GM12873 (cell line): Measurements from ENCODE around the gene NOTCH4.

Experiments used
- CTCF ChIP-seq: IDR thresholded peaks from 2 replicates; pipeline ENCODE4 v1.5.1; 2012; ENCODE audit warnings: low read depth, mild to moderate bottlenecking, moderate library complexity, low read length, control low read depth; ENCODE audit not compliant: insufficient read depth; ENCODE audit errors: missing control alignments

NOTCH4 gene

GRCh38 chr6:32249262-32249661 lies 25.4 kb upstream of the NOTCH4 start:
- no peak for TF ChIP-seq CTCF

DNA sequence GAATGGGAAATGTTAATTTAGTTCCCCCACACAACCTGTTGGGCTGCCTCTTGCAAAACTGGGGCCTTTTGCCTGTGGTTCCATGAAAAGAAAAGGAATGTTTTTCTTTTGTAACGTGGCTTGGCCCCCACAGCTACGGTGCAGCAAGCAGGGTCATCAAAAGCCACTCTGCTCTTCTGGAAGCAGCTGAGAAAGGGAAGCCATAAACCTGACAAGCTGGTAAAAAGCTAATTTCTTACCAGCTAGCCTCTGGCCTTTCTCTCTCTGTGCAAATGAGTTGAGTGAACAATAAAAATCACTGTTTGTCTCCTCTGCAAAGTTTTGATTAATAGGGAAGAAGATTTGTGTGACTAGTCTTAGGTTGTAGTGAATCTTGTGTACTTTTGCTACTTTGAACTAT lies 23.5 kb upstream of the NOTCH4 start:
- TF ChIP-seq CTCF, result no peak

DNA sequence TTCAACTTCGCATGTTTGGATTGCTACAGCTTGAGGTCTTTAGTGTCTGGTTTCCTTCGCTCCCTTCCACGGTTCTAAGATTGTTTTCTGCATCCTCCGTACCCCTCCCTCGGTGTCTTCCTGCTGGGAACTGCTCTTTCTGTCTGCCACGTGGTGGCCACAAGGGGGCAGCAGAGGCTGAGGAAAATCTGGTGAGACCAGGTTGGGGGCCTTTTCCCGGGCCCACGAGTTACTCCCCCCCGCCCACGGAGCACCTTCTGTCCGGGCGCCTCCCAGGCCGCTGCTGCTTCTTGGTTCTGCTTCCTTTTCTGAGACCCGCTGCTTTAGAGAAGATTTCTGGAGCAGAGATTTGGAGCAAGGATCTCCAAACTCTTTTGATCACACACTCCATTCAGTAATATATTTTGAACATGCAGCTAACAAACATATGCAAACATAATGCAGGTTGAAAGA lies 21.1 kb upstream of the NOTCH4 start:
- TF ChIP-seq CTCF, result peak; percentile 87

DNA sequence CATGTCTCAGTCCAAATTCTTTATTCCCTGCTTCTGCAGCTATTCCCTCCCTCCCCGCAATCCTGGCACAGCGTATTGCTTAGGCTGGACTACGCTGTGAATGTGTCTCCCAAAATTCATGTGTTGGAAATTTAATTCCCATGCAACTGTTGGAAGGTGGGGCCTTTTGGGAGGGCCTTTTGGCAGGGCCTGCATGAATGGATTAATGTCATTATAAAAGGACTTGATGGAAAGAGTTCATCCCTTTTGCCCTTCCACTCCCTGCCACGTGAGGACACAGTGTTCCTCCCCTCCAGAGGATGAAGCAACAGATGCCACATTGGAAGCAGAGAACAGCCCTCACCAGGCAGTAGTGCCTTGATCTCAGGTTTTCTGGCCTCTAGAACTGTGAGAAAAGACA lies 20.4 kb upstream of the NOTCH4 start:
- TF ChIP-seq CTCF, result no peak

DNA sequence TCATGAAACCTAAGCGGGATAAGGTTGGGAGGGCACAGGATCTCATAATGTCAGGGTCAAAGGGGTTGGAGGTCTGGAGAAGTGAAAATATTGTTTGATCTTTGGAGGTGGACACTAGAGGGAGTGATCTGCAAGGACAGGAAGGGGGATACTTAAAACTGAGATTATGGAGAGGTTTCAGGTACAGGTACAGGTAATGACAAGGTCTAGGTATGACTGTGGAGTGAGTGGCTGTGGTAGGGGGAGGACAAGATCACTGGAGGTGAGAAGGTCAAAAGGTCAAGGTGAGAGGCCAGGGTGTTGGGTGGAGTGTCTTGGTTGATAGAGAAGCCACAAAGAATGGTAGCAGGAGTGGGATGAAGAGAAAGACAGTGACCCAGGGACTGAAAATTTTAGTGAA lies 16.8 kb upstream of the NOTCH4 start:
- TF ChIP-seq CTCF, result peak; percentile 13

DNA sequence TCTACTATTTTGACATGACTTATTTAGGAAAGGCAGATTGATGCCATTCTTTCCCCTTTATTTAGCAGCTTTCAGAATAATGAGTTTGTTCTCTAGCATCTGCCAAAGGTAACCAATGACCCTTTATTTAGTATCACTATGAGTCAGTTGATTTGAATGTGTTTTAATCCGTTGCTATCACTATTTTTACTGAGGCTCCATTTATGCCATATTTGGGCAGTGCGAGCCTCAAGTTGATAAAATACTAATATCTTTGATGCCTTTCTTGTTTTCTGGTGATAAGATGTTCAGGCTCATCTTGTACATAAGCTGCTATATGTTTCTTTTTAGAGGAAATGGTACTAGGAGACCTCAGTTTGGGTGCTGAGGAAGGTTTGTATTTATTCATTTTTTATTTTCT lies 15.6 kb upstream of the NOTCH4 start:
- TF ChIP-seq CTCF, result no peak

DNA sequence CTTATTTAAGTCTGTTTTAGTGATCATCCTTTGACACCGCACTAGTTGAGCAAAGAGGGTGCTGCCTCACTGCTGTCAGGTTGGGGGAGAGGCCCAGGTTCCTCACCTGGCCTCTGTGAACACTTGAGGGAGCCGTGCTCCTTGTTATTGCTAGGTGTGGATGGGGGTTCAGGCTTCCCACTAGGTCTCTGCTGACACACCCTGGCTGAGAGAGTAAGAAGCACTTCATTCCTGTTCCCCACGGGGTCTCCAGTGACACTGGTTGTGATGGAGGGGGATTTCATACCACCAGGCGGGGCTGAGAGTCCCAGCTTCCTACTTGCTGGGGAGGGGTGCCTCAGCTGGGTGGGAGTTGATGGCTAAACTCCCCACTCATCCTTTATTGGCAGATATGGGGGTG lies 11.1 kb upstream of the NOTCH4 start:
- TF ChIP-seq CTCF, result peak; percentile 31
